Superior temporal gyrus (tissue), 1 donor: Measurements from ENCODE around the gene FAM20C.
"Not testable (repeated sequence)": the region's sequence is repeated elsewhere in the genome, so short reads cannot be mapped to it uniquely, and the experiment has no call there.

Experiments used
- DNase-seq: peaks from one replicate; pipeline ENCODE4 v3.0.0-alpha.2; 2016; ENCODE audit errors: extremely low spot score

Gene FAM20C

GRCh38 chr7:290554-291372 lies 98.4 kb downstream of the FAM20C start:
- DNase-seq: no peak

GRCh38 chr7:291373-292092 lies 99.2 kb downstream of the FAM20C start:
- no peak for DNase-seq

GRCh38 chr7:292226-292625 lies 99.9 kb downstream of the FAM20C start:
- DNase-seq: no peak

- no peak for DNase-seq
Observed at GRCh38 chr7:292826-293225, 100.5 kb downstream of the FAM20C start.

- DNase-seq: no peak
Observed at GRCh38 chr7:293681-294439, 101.5 kb downstream of the FAM20C start.

- DNase-seq: no peak
Observed at GRCh38 chr7:294440-295154, 102.2 kb downstream of the FAM20C start.

- DNase-seq: no peak
Observed at GRCh38 chr7:295155-296154, 103.1 kb downstream of the FAM20C start.

GRCh38 chr7:296373-296945 lies 104.1 kb downstream of the FAM20C start:
- DNase-seq: no peak

- not testable (repeated sequence) for DNase-seq
Observed at GRCh38 chr7:297141-297540, 104.8 kb downstream of the FAM20C start.

GRCh38 chr7:297611-298374 lies 105.4 kb downstream of the FAM20C start:
- no peak for DNase-seq

GRCh38 chr7:298375-298702 lies 106.0 kb downstream of the FAM20C start:
- DNase-seq: no peak

- DNase-seq: no peak
Observed at GRCh38 chr7:298743-299142, 106.4 kb downstream of the FAM20C start.

- no peak for DNase-seq
Observed at GRCh38 chr7:299169-299568, 106.8 kb downstream of the FAM20C start.

GRCh38 chr7:299628-300027 lies 107.3 kb downstream of the FAM20C start:
- no peak for DNase-seq

GRCh38 chr7:300048-300447 lies 107.7 kb downstream of the FAM20C start:
- no peak for DNase-seq

GRCh38 chr7:300546-301290 lies 108.3 kb downstream of the FAM20C start:
- DNase-seq: no peak

- no peak for DNase-seq
Observed at GRCh38 chr7:301291-302053, 109.1 kb downstream of the FAM20C start.
